CD4-positive, CD25-positive, alpha-beta regulatory T cell (primary cell): ENCODE measurements around the gene PTGER2. TPM values are rescaled to one million over a fixed set of nuclear protein-coding genes. Genes with fewer than 3 reads are reported as not detected.

Experiments
- ATAC-seq, 2 donors: fragments of 150-1000 bp; cut with Tn5 transposase; one replicate each; pipeline ENCODE4 v1.10.0; 2021; ENCODE audit warnings: low read depth in 2 of 2, moderate number of reproducible peaks in 2 of 2, moderate library complexity in 1 of 2
- DNase-seq, 3 donors: peaks; one replicate each; pipeline versions ENCODE4 v3.0.0 to v3.0.0-alpha.2; 2012 to 2022; ENCODE audit warnings: mixed read lengths in 1 of 3
- H3K27ac ChIP-seq: one replicate; pipeline ENCODE4 v1.7.0; 2013; ENCODE audit warnings: mild to moderate bottlenecking, low read length; ENCODE audit not compliant: insufficient read depth, poor library complexity, severe bottlenecking
- H3K27me3 ChIP-seq: one replicate; pipeline ENCODE4 v1.7.0; 2013; ENCODE audit warnings: low read length; ENCODE audit not compliant: control insufficient read depth, insufficient read depth
- H3K36me3 ChIP-seq: one replicate; pipeline ENCODE4 v1.7.0; 2013; ENCODE audit warnings: mild to moderate bottlenecking, low read length, moderate library complexity; ENCODE audit not compliant: control insufficient read depth, insufficient read depth
- H3K4me1 ChIP-seq: 2 replicates; pipeline ENCODE4 v1.7.0; 2013; ENCODE audit warnings: mild to moderate bottlenecking, low read length; ENCODE audit not compliant: insufficient read depth, control insufficient read depth, poor library complexity, severe bottlenecking
- H3K4me3 ChIP-seq: one replicate; pipeline ENCODE4 v1.7.0; 2013; ENCODE audit warnings: low read depth, mild to moderate bottlenecking, low read length, moderate library complexity
- H3K9me3 ChIP-seq, 2 experiments: 1 replicate in 1 of 2; 2 replicates in 1 of 2; pipeline ENCODE4 v1.7.0; 2013; ENCODE audit warnings: low read length in 2 of 2, mild to moderate bottlenecking in 1 of 2, moderate library complexity in 1 of 2; ENCODE audit not compliant: control insufficient read depth in 2 of 2
- H3K27ac Mint-ChIP-seq, 3 donors: one replicate each; pipeline ENCODE4 v1.8.0; 2020 to 2022; ENCODE audit warnings: mild to moderate bottlenecking in 3 of 3, mixed read lengths in 3 of 3, moderate library complexity in 2 of 3
- H3K27me3 Mint-ChIP-seq: one replicate; pipeline ENCODE4 v1.8.0; 2022; ENCODE audit warnings: mild to moderate bottlenecking, mixed read lengths
- H3K36me3 Mint-ChIP-seq: one replicate; pipeline ENCODE4 v1.8.0; 2020; ENCODE audit warnings: mixed read lengths
- H3K4me1 Mint-ChIP-seq, 4 donors: one replicate each; pipeline ENCODE4 v1.8.0; 2020 to 2022; ENCODE audit warnings: mixed read lengths in 4 of 4, mild to moderate bottlenecking in 1 of 4
- H3K4me3 Mint-ChIP-seq, 4 donors: one replicate each; pipeline ENCODE4 v1.8.0; 2020 to 2022; ENCODE audit warnings: mild to moderate bottlenecking in 4 of 4, mixed read lengths in 4 of 4, moderate library complexity in 3 of 4
- H3K9me3 Mint-ChIP-seq, 7 donors: one replicate each; pipeline ENCODE4 v1.8.0; 2020 to 2022; ENCODE audit warnings: mixed read lengths in 7 of 7, mild to moderate bottlenecking in 3 of 7, moderate library complexity in 2 of 7
- polyA plus RNA-seq, 4 donors: library from polyadenylated mRNA; unstranded; fragments of 300-500 nt; fragmentation: Illumina TruSeq; gene quantifications; one replicate each; pipeline ENCODE4 v1.2.3, GENCODE V29; 2021
- total RNA-seq: library from RNA; stranded (reverse); gene quantifications from one replicate; pipeline ENCODE4 v1.2.3, GENCODE V29; 2022

Gene PTGER2
- 23.1 TPM for total RNA-seq
- 100 to 1,000 TPM in 1 of 4 donors, 10 to 100 TPM in 3; 56.7 to 138 (median 84.7) TPM for polyA plus RNA-seq

GRCh38 chr14:52313903-52314594, at the start of gene PTGER2:
Gene PTGER2, plus strand, starts transcription at chr14:52314312. Its CDS starts 237 bp downstream, at chr14:52314549.
- H3K4me1 ChIP-seq = peaks cover 76% of the 10 kb centered on the region
- peak within 1 kb of the TSS; percentile 98 to 100 (median 100) for H3K4me3 Mint-ChIP-seq
- DNase-seq = peak; percentile 58 to 88 (median 69)
- H3K9me3 ChIP-seq = no peaks in the 10 kb centered on the region
- no peaks in the 10 kb centered on the region for H3K36me3 ChIP-seq
- peaks cover 0 to 1% (median 0%) of the 10 kb centered on the region in 7 donors for H3K9me3 Mint-ChIP-seq
- H3K27ac ChIP-seq = peak within 1 kb of the TSS; percentile 57
- peaks cover 3% of the 10 kb centered on the region for H3K27me3 ChIP-seq
- peak within 1 kb of the TSS; percentile 96 for H3K4me3 ChIP-seq
- peaks cover 13 to 85% (median 49%) of the 10 kb centered on the region in 4 donors for H3K4me1 Mint-ChIP-seq
- peaks cover 26% of the 10 kb centered on the region for H3K27me3 Mint-ChIP-seq
- no peaks in the 10 kb centered on the region for H3K36me3 Mint-ChIP-seq
- ATAC-seq = peak; percentile 72 to 73
- peak within 1 kb of the TSS; percentile 87 to 99 (median 97) for H3K27ac Mint-ChIP-seq

GRCh38 chr14:52265253-52265652, 48.9 kb upstream of the PTGER2 start:
- Mint-ChIP-seq H3K4me1 (peaks cover 0 to 29% (median 20%) of the 10 kb centered on the region in 4 donors), H3K36me3 (no peaks in the 10 kb centered on the region), H3K4me3 (no peak overlapping the region), H3K9me3 (peaks cover 0 to 2% (median 0%) of the 10 kb centered on the region in 7 donors), H3K27me3 (peaks cover 62% of the 10 kb centered on the region), H3K27ac (no peak overlapping the region)
- Histone ChIP-seq H3K4me3 (no peak overlapping the region), H3K36me3 (no peaks in the 10 kb centered on the region), H3K27ac (no peak overlapping the region), H3K9me3 (no peaks in the 10 kb centered on the region), H3K27me3 (peaks cover 23% of the 10 kb centered on the region), H3K4me1 (peaks cover 13% of the 10 kb centered on the region)
- DNase-seq (peak in 1 of 3 donors; percentile 32), ATAC-seq (no peak)

- Mint-ChIP-seq H3K9me3 (peaks cover 0 to 2% (median 0%) of the 10 kb centered on the region in 7 donors), H3K27ac (no peak overlapping the region), H3K4me3 (no peak overlapping the region), H3K27me3 (peaks cover 66% of the 10 kb centered on the region), H3K36me3 (no peaks in the 10 kb centered on the region), H3K4me1 (peaks cover 0 to 29% (median 20%) of the 10 kb centered on the region in 4 donors)
- Histone ChIP-seq H3K4me1 (peaks cover 13% of the 10 kb centered on the region), H3K9me3 (no peaks in the 10 kb centered on the region), H3K27ac (no peak overlapping the region), H3K27me3 (peaks cover 25% of the 10 kb centered on the region), H3K36me3 (no peaks in the 10 kb centered on the region), H3K4me3 (no peak overlapping the region)
- DNase-seq = no peak
- no peak for ATAC-seq
Measured at GRCh38 chr14:52266179-52266578, 47.9 kb upstream of the PTGER2 start.

- Mint-ChIP-seq H3K4me3 (no peak overlapping the region), H3K4me1 (peaks cover 0 to 29% (median 20%) of the 10 kb centered on the region in 4 donors), H3K27me3 (peaks cover 72% of the 10 kb centered on the region), H3K27ac (no peak overlapping the region), H3K9me3 (peaks cover 0 to 5% (median 0%) of the 10 kb centered on the region in 7 donors), H3K36me3 (no peaks in the 10 kb centered on the region)
- peaks cover 29% of the 10 kb centered on the region for H3K27me3 ChIP-seq
- no peak overlapping the region for H3K27ac ChIP-seq
- peaks cover 13% of the 10 kb centered on the region for H3K4me1 ChIP-seq
- ATAC-seq = no peak
- no peaks in the 10 kb centered on the region for H3K9me3 ChIP-seq
- DNase-seq = no peak
- no peak overlapping the region for H3K4me3 ChIP-seq
- no peaks in the 10 kb centered on the region for H3K36me3 ChIP-seq
Measured at GRCh38 chr14:52266782-52267181, 47.3 kb upstream of the PTGER2 start.

GRCh38 chr14:52267501-52268278, 46.4 kb upstream of the PTGER2 start, which contains the start of gene PTGDR:
Gene PTGDR, plus strand, starts transcription at chr14:52267698. Its CDS starts 117 bp downstream, at chr14:52267815.
- Mint-ChIP-seq H3K27ac (no peak within 1 kb of the TSS), H3K4me1 (peaks cover 0 to 29% (median 21%) of the 10 kb centered on the region in 4 donors), H3K36me3 (no peaks in the 10 kb centered on the region), H3K9me3 (peaks cover 0 to 5% (median 0%) of the 10 kb centered on the region in 7 donors), H3K27me3 (peaks cover 81% of the 10 kb centered on the region), H3K4me3 (peak within 1 kb of the TSS in 3 of 4 donors; percentile 50 to 71 (median 58))
- DNase-seq (peak in 1 of 3 donors; percentile 34), ATAC-seq (peak in 1 of 2 donors; percentile 34)
- Histone ChIP-seq H3K27me3 (peaks cover 32% of the 10 kb centered on the region), H3K4me1 (peaks cover 13% of the 10 kb centered on the region), H3K4me3 (no peak within 1 kb of the TSS), H3K27ac (no peak within 1 kb of the TSS), H3K9me3 (no peaks in the 10 kb centered on the region), H3K36me3 (no peaks in the 10 kb centered on the region)

- Histone ChIP-seq H3K4me3 (no peak overlapping the region), H3K4me1 (peaks cover 13% of the 10 kb centered on the region), H3K27ac (no peak overlapping the region), H3K36me3 (no peaks in the 10 kb centered on the region), H3K9me3 (no peaks in the 10 kb centered on the region), H3K27me3 (peaks cover 32% of the 10 kb centered on the region)
- peak in 1 of 3 donors; percentile 37 for DNase-seq
- Mint-ChIP-seq H3K36me3 (no peaks in the 10 kb centered on the region), H3K4me3 (peak overlapping the region in 3 of 4 donors; percentile 50 to 71 (median 58)), H3K9me3 (peaks cover 0 to 5% (median 0%) of the 10 kb centered on the region in 7 donors), H3K27ac (no peak overlapping the region), H3K4me1 (peaks cover 0 to 29% (median 21%) of the 10 kb centered on the region in 4 donors), H3K27me3 (peaks cover 85% of the 10 kb centered on the region)
- peak in 1 of 2 donors; percentile 22 for ATAC-seq
Measured at GRCh38 chr14:52268279-52269061, 45.6 kb upstream of the PTGER2 start.

GRCh38 chr14:52269100-52269499, 45.0 kb upstream of the PTGER2 start:
- H3K4me1 ChIP-seq = peaks cover 13% of the 10 kb centered on the region
- Mint-ChIP-seq H3K4me3 (peak overlapping the region in 2 of 4 donors; percentile 42 to 44), H3K27me3 (peaks cover 90% of the 10 kb centered on the region), H3K27ac (no peak overlapping the region), H3K36me3 (no peaks in the 10 kb centered on the region), H3K4me1 (peaks cover 0 to 29% (median 21%) of the 10 kb centered on the region in 4 donors), H3K9me3 (peaks cover 0 to 5% (median 0%) of the 10 kb centered on the region in 7 donors)
- no peak for ATAC-seq
- no peak overlapping the region for H3K27ac ChIP-seq
- peaks cover 32% of the 10 kb centered on the region for H3K27me3 ChIP-seq
- no peak overlapping the region for H3K4me3 ChIP-seq
- H3K9me3 ChIP-seq = no peaks in the 10 kb centered on the region
- H3K36me3 ChIP-seq = no peaks in the 10 kb centered on the region
- no peak for DNase-seq
